ENCODE results near the gene USP15.
A peak's percentile ranks its signal among the peaks of the same experiment; 100 is the strongest.

Gene USP15

DNA sequence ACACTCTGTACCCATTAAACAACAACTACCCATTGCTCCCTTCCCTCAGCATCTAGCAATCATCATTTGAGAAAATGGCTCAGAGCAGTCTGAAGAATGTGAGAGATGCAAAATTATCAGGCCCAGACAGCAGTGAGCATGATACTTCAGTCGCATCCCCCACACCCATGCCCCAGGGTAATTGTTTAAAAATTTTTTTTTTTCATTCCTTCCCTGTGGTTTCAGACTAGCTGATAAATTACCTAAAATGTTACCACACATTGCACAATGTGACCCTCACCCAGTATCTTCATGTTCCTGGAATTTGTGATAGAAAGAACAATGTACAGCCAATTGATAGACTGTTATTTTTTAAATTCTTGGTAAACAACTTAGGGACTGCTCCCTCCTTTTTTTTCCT is 11.3 kb upstream of the USP15 start:
- FAIRE-seq, result no peak
- TF ChIP-seq POLR2A (IDR thresholded peaks at IDR 0.05; ENCODE audit: low read depth, low read length), result no peak
- DNase-seq (ENCODE audit: insufficient read length, low spot score), result no peak

DNA sequence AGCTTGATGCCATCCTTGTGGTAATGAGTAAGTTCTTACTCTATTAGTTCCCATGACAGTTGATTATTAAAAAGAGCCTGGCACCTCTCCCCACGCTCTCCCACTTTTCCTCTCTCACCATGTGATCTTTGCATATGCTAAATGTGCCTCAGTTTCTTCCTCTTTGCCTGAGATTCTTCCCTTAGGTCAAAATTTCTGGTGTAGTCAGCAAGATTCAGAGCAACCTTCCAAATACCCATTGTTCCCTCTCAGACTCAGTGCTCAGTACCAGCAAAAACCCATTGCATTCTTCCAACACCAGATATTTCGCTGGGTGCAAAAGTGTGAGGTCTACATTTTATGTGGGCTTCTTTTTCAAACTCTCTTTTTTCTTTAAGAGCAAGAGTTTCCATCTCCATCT is 10.8 kb upstream of the USP15 start:
- FAIRE-seq, result no peak
- no peak for DNase-seq (ENCODE audit: insufficient read length, low spot score)
- TF ChIP-seq POLR2A (IDR thresholded peaks at IDR 0.05; ENCODE audit: low read depth, low read length), result no peak

DNA sequence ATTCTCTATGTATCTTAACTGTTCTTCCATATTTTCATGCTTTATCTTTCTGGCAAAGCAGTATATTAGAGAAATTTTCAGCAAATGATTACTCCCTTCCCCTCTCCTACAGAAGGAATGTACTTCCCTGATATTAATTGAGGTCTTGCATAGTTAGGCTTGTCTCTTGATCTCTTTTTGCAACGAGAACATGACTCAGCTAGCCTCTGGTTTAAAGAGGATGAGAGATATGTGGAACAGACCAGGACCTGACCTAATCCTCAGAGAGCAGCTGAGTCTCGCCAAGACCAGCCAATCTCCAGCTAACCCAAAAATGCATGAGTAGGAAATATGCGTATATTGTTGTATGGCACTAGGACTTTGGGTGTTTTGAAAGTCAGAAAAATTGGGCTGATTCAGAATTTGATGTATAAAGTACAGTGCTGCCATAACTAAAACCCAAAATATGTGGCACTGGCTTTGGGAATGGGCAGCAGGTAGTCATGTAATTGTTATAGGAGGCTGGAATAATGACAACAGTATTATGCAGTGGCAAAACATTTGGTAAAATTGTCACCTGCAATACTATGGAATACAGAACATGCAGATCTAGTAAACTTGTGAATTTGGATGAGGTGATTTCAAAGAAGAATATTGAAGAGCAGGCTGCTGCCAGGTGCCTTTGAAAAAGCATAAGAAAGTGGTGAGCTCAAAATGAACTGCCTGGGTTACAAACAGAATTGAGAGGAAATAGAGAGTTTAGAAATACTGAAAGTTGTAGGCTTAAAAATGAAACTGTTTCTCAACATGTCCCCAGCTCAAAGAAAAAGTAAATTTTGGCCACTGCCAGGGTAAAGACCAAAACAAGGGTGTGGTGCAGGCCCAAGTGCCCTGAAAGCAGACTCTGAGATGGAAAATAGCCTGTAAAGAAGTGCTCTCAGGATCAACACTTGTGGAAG is 9.3 kb upstream of the USP15 start:
- DNase-seq (ENCODE audit: insufficient read length, low spot score), result no peak
- no peak for FAIRE-seq
- no peak for TF ChIP-seq POLR2A (IDR thresholded peaks at IDR 0.05; ENCODE audit: low read depth, low read length)

DNA sequence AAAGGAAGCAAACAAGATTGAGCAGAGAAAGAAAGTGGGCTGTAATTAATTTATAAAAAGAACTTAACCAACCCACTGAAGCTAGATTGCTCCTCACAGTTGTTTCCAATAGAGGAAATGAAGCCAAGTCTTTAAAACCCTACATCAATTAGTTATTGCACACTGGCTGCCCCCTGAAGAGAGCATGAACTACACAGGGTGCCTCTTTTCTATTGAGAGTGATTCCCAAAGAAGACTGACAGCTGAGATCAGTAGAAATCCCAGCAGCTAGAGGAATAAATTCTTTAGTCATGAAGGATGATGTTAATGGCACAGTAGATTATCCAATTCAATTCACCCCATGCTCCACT is 8.6 kb upstream of the USP15 start:
- no peak for TF ChIP-seq POLR2A (IDR thresholded peaks at IDR 0.05; ENCODE audit: low read depth, low read length)
- FAIRE-seq, result no peak
- no peak for DNase-seq (ENCODE audit: insufficient read length, low spot score)

DNA sequence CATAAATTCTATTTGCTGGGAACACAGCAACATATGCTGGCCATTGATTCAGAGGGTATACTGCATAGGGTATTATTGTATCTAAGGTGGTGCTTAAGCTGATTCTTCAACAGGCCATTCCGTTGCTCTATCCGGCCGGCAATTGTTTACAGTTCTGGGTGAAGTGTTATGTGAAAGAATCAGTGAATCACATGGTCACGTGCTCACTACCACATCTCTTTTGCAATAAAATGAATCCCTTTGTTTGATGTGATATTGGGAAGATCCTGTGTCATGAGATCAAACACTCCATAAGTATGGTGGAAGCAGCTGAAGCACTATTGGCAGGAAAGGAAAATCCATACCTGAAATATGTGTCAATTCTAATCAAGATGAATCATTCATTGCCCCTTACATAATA is 7.6 kb upstream of the USP15 start:
- FAIRE-seq (no peak), DNase-seq (ENCODE audit: insufficient read length, low spot score) (no peak)
- no peak for TF ChIP-seq POLR2A (IDR thresholded peaks at IDR 0.05; ENCODE audit: low read depth, low read length)

DNA sequence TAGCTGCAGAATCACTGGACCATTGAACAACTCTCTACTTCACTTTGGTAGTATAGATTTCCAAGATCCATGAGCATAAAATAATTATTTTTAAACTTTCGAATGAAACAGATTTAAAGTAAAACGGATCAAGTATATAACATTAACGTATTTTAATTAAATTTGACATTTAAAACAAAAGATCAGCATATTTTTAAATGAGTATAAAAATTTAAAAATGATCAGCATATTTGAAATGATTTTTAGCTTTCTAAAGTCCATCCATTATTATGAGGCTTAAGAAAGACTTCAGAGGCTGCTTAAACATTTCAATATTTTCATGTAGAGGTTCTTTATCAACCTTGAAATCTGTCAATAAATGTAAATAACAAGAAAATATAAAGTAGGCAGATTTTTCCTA is 5.2 kb upstream of the USP15 start:
- FAIRE-seq (no peak), DNase-seq (ENCODE audit: insufficient read length, low spot score) (no peak)
- TF ChIP-seq POLR2A (IDR thresholded peaks at IDR 0.05; ENCODE audit: low read depth, low read length), result no peak

DNA sequence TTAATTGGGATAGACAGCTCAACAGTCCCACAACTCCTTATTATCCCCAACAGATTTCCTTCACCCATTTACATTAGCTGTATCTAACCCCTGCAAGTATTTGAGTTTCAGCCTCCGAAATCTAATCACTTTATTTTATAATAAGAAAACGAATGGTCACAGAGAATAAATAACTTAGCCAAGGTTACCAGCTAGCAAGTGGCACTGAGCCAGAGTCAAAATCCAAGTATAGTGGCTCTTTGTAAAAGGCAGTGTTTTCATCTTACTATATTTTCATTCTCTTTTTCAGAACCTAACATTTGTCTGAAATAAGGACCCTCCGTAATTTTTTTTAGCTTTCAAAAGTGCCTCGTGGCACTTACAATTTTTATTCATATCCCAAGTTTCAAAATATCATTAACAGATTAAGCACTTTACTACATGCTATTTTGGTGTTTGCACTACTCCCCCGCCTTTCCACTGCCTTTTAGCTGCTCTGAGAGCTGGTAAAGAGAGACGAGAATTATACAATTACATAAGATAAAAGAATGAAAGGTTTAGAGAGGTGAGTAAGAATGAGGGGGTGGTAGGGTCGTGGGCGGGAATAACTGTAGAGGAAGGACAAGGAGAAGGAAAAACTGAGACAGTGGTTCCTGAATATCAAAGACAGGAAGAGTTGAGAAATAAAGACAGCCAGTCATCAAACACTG is 3.7 kb upstream of the USP15 start:
- TF ChIP-seq POLR2A (IDR thresholded peaks at IDR 0.05; ENCODE audit: low read depth, low read length), result no peak
- no peak for DNase-seq (ENCODE audit: insufficient read length, low spot score)
- FAIRE-seq, result no peak

DNA sequence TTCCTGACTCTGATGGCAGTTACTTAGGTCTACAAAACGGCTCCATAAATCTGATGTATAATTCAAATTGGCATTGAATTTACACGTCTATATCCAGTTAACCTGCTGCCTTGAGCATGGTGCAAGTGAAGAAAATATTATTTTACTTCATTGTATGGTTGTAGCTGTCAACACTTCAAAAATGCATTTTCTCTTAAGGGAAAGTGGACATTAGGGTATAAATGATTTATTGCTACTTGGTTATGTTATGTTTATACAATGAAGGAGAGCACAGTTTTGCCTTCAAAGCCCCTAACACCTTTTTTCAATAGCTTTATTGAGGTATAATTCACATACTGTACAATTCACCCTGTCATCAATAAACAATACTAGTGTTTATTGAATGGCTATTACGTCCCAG is 2.0 kb upstream of the USP15 start:
- FAIRE-seq (peak; percentile 27), DNase-seq (ENCODE audit: insufficient read length, low spot score) (no peak)
- no peak for TF ChIP-seq POLR2A (IDR thresholded peaks at IDR 0.05; ENCODE audit: low read depth, low read length)

DNA sequence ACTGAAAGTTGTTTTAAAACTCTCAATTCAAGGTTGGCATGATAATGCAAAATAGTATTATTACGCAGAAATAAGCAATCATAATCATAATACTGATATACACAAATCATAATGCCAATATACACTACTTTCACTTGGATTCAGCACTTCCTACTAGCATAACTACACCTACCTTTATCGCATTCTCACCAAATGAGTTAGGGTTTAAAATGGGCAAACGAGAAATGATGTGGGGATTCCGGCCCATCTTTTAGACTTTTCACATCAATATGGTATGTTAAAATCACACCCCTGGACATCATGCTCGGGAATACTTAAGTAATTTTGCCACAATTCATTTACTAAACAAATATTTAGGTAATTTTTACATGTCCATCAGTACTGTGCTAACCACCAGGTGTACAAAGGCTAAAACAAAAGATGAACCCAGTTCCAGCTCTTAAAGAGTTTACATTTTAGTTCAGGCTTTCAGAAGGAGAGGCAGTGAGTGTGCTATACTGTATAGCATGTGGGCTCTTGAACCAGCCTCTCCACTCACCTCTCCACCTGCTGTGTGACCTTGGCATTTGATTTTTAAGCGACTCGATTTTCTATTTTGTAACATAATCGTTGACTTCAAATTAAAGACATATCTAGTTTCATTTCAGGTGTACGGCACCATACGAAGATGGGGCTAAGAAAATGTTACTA is 1.1 kb upstream of the USP15 start:
- no peak for TF ChIP-seq POLR2A (IDR thresholded peaks at IDR 0.05; ENCODE audit: low read depth, low read length)
- FAIRE-seq (no peak), DNase-seq (ENCODE audit: insufficient read length, low spot score) (no peak)

DNA sequence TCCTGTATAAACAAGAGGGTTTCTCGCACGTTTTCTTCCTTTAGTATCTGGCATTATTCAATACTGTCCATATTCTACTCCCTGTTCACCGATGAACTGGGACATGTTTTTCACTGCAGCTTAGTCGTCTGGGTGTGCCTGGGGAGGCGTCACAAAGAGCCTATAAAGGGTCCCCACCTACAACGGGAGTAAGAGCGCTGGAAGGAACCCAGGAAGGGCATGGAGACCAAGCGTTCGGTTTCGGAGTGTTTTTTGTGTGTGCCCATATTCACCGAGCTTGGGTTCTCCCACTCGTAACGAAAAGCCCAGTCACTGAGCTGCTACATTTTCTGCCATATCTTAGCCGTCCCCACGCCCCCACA is 592 bp upstream of the USP15 start:
- no peak for TF ChIP-seq POLR2A (IDR thresholded peaks at IDR 0.05; ENCODE audit: low read depth, low read length)
- DNase-seq (ENCODE audit: insufficient read length, low spot score), result no peak
- no peak for FAIRE-seq

DNA sequence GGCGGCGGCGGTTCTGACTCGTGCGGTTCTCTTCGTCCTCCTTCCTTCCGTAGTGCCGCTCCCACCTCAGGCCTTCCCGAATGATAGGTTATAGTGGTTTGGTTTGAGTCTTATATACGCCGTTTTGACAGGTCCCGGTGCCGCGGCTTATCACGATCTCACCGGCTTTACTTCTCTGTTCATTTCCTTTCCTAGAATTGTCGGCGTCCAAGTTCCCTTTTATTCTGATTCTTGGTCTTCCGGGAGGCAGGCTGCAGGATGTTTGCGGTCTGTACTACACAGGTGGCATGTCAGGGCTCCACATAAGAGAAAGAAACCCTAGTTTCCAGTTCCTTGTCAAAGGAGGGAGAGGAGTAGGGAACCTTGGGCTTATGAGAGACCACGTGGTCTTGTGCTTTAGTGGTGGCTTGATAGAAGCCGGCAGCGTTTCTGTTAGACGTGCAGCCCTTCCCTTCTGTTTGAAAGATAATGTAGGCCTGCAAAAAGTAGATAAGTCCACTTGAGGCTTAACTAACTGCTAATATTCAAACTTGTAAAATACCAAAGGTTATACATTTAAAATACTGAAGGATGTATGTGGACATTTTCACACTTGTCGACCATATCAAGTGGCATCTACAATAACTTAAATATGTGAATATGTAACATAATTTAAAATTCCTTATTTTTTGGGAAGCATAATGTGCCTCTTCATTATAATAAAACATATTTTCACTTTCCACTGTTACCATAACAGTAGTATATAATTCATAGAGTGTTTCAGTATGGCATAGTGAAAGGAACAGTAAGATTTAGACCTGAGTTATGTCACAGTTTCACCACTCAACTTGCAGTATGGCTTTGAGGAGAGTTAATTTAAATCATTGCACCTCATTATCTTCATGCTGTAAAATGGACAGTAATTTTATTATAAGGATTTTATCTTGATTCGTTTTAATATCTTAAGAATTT is 804 bp downstream of the USP15 start:
- DNase-seq (ENCODE audit: insufficient read length, low spot score), result peak; percentile 21
- TF ChIP-seq POLR2A (IDR thresholded peaks at IDR 0.05; ENCODE audit: low read depth, low read length), result no peak
- FAIRE-seq, result peak; percentile 73

DNA sequence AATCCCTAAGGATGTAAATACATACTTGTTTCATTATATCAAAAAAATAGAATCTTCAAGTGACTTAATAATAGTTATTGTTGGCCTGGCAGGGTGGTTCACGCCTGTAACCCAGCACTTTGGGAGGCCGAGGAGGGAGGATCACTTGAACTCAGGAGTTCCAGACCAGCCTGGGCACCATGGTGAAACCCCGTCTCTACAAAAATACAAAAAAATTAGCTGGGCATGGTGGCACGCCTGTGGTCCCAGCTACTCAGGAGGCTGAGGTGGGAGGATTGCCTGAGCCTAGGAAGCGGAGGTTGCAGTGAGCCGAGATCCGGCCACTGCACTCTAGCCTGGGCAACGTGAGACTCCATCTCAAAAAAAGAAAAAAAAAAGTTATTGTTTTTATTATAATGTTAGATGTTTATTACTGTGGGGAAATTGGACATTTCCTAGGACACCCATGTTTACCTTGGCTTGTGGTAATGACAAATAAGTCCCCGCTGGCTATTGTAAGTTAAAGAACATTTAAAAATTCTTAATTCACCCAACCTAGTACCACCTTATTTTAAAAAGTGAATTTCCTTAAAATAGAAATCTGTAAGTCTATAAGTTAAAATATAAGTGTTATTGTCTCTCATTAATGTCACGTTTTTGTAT is 1.8 kb downstream of the USP15 start:
- DNase-seq (ENCODE audit: insufficient read length, low spot score), result no peak
- TF ChIP-seq POLR2A (IDR thresholded peaks at IDR 0.05; ENCODE audit: low read depth, low read length), result no peak
- no peak for FAIRE-seq

DNA sequence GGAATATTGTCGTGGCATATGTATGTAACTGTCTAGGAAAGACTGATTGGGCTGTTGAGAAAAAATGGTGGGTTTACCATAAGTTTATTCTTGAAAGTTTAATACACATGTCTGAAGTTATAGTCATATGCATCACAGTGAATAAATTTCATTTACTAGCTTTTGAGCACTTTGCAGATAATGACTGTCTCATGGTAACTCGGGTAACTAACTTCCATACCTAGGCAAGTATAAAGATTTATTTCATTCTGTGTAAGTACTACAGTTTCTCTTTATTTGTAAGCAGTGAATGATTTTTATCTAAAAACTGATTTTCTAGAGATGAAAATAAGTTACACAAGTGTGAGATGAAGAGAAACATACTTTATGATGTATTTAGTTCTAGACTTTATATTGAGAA is 3.0 kb downstream of the USP15 start:
- FAIRE-seq (no peak), DNase-seq (ENCODE audit: insufficient read length, low spot score) (no peak)

More for the DNA sequence above, 3.0 kb downstream of the USP15 start:
- no peak for TF ChIP-seq POLR2A (IDR thresholded peaks at IDR 0.05; ENCODE audit: low read depth, low read length)

Measured in H54 (cell line).